PC-3 (cell line): Measurements from ENCODE around the gene ETV6.

Experiments
- EZH2 ChIP-seq: fragments of 300-600 bp; sonication (generic); IDR thresholded peaks from one replicate; pipeline ENCODE4 v1.6.1; 2017; ENCODE audit warnings: antibody characterized with exemption, mild to moderate bottlenecking, low read length; ENCODE audit not compliant: unreplicated experiment
- EZH2phosphoT487 ChIP-seq: fragments of 300-600 bp; sonication (generic); IDR thresholded peaks from 2 replicates; pipeline ENCODE4 v1.6.1; 2018; ENCODE audit warnings: mild to moderate bottlenecking, antibody characterized with exemption, low read length, borderline replicate concordance

DNA sequence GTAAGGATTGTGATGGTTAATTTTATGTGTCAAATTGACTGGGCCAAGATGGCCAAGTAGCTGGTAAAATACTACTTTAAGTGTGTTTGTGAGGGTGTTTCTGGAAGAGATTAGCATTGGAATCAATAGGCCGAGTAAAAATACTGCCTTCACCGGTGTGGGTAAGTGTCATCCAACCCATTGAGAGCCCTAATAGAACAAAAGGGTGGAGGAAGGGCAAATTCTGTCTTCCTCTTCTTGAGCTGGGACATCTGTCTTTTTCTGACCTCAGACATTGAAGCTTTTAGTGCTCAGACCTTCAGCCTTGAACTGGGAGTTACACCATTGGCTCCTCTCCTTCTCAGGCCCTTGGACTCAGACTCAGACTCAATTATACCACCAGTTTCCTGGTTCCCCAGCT is 8.0 kb upstream of the ETV6 start:
- no peak for TF ChIP-seq EZH2
- no peak for TF ChIP-seq EZH2phosphoT487
